HepG2 (cell line): Measurements from ENCODE around the gene UGGT1.

Source experiments
- GABPA ChIP-seq, 2 experiments: IDR thresholded peaks; 2 replicates each; pipeline ENCODE4 v1.6.1; 2011 to 2016; ENCODE audit warnings: low read depth in 2 of 2, low read length in 1 of 2, missing biosample characterization in 1 of 2, missing genetic modification characterization in 1 of 2
- GLI4 ChIP-seq: sonication (generic); formaldehyde crosslinking; IDR thresholded peaks from 2 replicates; pipeline ENCODE4 v1.5.1; 2020; ENCODE audit warnings: missing genetic modification reagents, mild to moderate bottlenecking, moderate library complexity, borderline replicate concordance
- MED1 ChIP-seq: sonication (generic); formaldehyde crosslinking; IDR thresholded peaks from 2 replicates; pipeline ENCODE4 v1.4.0; 2020; ENCODE audit warnings: missing genetic modification reagents
- TEAD2 ChIP-seq: sonication (generic); formaldehyde crosslinking; IDR thresholded peaks from 2 replicates; pipeline ENCODE4 v1.9.0; 2021; ENCODE audit warnings: missing genetic modification reagents
- ZNF788 ChIP-seq: sonication (generic); formaldehyde crosslinking; IDR thresholded peaks from 2 replicates; pipeline ENCODE4 v1.5.0; 2020; ENCODE audit warnings: mild to moderate bottlenecking, missing genetic modification reagents, borderline replicate concordance
- TF ChIP-seq, protein P1 (sequence below): sonication (generic); formaldehyde crosslinking; IDR thresholded peaks from 2 replicates; pipeline ENCODE4 v1.5.0; 2020; ENCODE audit warnings: mild to moderate bottlenecking, missing genetic modification reagents, moderate library complexity

DNA sequence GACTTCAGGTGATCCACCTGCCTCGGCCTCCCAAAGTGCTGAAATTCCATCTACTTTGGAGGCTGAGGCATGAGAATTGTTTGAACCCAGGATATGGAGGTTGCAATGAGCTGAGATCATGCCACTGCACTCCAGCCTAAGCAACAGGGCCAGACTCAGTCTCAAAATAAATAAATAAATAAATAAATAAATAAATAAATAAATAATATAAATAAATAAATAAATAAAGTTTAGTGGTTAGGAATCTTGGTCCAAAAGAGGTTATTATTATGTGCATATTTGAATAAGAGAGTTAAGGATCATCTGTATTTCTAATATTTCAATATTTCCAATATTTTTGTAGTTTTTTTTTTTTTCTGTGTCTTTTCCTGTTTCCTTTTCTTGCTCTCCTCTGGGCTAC is 136.9 kb downstream of the UGGT1 start:
- TF ChIP-seq GABPA (IDR thresholded peaks at IDR 0.05; ENCODE audit: low read depth, low read length) (no peak), GABPA (CRISPR knock-in tag; IDR thresholded peaks at IDR 0.05; ENCODE audit: low read depth) (no peak), GLI4 (CRISPR knock-in tag) (no peak), MED1 (CRISPR knock-in tag) (no peak), ZNF788 (CRISPR knock-in tag) (no peak), TEAD2 (CRISPR knock-in tag) (no peak)
- TF ChIP-seq, protein P1, sequence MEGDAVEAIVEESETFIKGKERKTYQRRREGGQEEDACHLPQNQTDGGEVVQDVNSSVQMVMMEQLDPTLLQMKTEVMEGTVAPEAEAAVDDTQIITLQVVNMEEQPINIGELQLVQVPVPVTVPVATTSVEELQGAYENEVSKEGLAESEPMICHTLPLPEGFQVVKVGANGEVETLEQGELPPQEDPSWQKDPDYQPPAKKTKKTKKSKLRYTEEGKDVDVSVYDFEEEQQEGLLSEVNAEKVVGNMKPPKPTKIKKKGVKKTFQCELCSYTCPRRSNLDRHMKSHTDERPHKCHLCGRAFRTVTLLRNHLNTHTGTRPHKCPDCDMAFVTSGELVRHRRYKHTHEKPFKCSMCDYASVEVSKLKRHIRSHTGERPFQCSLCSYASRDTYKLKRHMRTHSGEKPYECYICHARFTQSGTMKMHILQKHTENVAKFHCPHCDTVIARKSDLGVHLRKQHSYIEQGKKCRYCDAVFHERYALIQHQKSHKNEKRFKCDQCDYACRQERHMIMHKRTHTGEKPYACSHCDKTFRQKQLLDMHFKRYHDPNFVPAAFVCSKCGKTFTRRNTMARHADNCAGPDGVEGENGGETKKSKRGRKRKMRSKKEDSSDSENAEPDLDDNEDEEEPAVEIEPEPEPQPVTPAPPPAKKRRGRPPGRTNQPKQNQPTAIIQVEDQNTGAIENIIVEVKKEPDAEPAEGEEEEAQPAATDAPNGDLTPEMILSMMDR, result no peak
